K562 (cell line): Measurements from ENCODE around the gene ST7. TPM values are rescaled to one million over a fixed set of nuclear protein-coding genes. Genes with fewer than 3 reads are reported as not detected.
A peak's percentile ranks its signal among the peaks of the same experiment; 100 is the strongest.

Experiments used
- ARID3A ChIP-seq: IDR thresholded peaks from 2 replicates; pipeline ENCODE4 v1.6.1; 2012; ENCODE audit warnings: low read depth, low read length, improper control_type of control experiment, borderline replicate concordance
- BDP1 ChIP-seq: IDR thresholded peaks from 3 replicates; pipeline ENCODE4 v1.6.1; 2011; ENCODE audit not compliant: insufficient read length, insufficient read depth
- CBFA2T2 ChIP-seq: fragments of 450-650 bp; conservative IDR thresholded peaks from 2 replicates; pipeline ENCODE4 v1.6.1; 2017; ENCODE audit warnings: mild to moderate bottlenecking
- CBFA2T3 ChIP-seq: fragments of 450-650 bp; IDR thresholded peaks from 2 replicates; pipeline ENCODE4 v1.6.1; 2017
- CCAR2 ChIP-seq: fragments of 200-400 bp; formaldehyde crosslinking; IDR thresholded peaks from 2 replicates; pipeline ENCODE4 v1.6.1; 2017; ENCODE audit warnings: mild to moderate bottlenecking, low read depth, low read length
- EP300 ChIP-seq: IDR thresholded peaks from 2 replicates; pipeline ENCODE4 v1.6.1; 2012; ENCODE audit warnings: low read length, improper control_type of control experiment
- NFIC ChIP-seq: fragments of 450-650 bp; IDR thresholded peaks from 2 replicates; pipeline ENCODE4 v1.6.1; 2017; ENCODE audit warnings: mild to moderate bottlenecking, inconsistent platforms
- PCBP2 ChIP-seq: fragments of 200-400 bp; formaldehyde crosslinking; IDR thresholded peaks from 2 replicates; pipeline ENCODE4 v1.6.1; 2018; ENCODE audit warnings: low read length, low read depth, mild to moderate bottlenecking, moderate library complexity; ENCODE audit not compliant: poor library complexity, severe bottlenecking
- SMARCA4 ChIP-seq: fragments of 450-650 bp; IDR thresholded peaks from 2 replicates; pipeline ENCODE4 v1.6.1; 2016
- SMARCE1 ChIP-seq: fragments of 450-650 bp; IDR thresholded peaks from 2 replicates; pipeline ENCODE4 v1.7.1; 2016; ENCODE audit warnings: mild to moderate bottlenecking
- SNAPC5 ChIP-seq: fragments of 250-450 bp; sonication (Bioruptor Pico); IDR thresholded peaks from 2 replicates; pipeline ENCODE4 v1.8.0; 2021; ENCODE audit warnings: moderate library complexity, mild to moderate bottlenecking, inconsistent platforms
- YBX1 ChIP-seq: fragments of 450-650 bp; IDR thresholded peaks from 2 replicates; pipeline ENCODE4 v1.7.1; 2016; ENCODE audit warnings: mild to moderate bottlenecking
- ZBTB34 ChIP-seq: fragments of 250-450 bp; sonication (Bioruptor Pico); IDR thresholded peaks from 2 replicates; pipeline ENCODE4 v1.8.0; 2021; ENCODE audit warnings: mild to moderate bottlenecking, moderate library complexity
- ZNF175 ChIP-seq: fragments of 200-800 bp; sonication (Bioruptor generic); IDR thresholded peaks from 2 replicates; pipeline ENCODE4 v1.6.1; 2016; ENCODE audit warnings: low read depth, mild to moderate bottlenecking, missing genetic modification characterization, missing compliant biosample characterization
- ZNF408 ChIP-seq: fragments of 250-450 bp; sonication (Bioruptor Pico); IDR thresholded peaks from 2 replicates; pipeline ENCODE4 v1.4.0; 2020; ENCODE audit warnings: low read depth, mild to moderate bottlenecking, moderate library complexity
- polyA plus RNA-seq, 8 experiments: library from polyadenylated mRNA; depleted of rRNA in 4 of 8; stranded (reverse) in 5 of 8; unstranded in 3 of 8; fragments of >200 nt; fragmentation: Nextera tagmentation in 2 of 8; fragmentation: Illumina TruSeq in 1 of 8; extraction: Ambion mirVana in 2 of 8; extraction: Trizol in 1 of 8; gene quantifications; 2 replicates each; pipeline versions ENCODE4 v1.2.1 to v1.2.3, GENCODE V29; 2011 to 2014; ENCODE audit warnings: inconsistent platforms in 1 of 8, missing spikeins in 1 of 8
- total RNA-seq, 7 experiments: library from RNA; depleted of rRNA in 6 of 7; stranded (reverse); fragments of >200 nt in 6 of 7; fragmentation: Illumina TruSeq in 2 of 7; extraction: Trizol in 2 of 7; gene quantifications; 2 replicates each; pipeline versions ENCODE4 v1.2.1 to v1.2.3, GENCODE V29; 2011 to 2021; ENCODE audit warnings: low replicate concordance in 1 of 7
- TF ChIP-seq, protein P1 (sequence below): sonication (generic); IDR thresholded peaks from 2 replicates; pipeline ENCODE4 v1.6.1; 2016

ST7 gene
- total and polyA plus RNA-seq, 9 of the 15 experiments (the other 6 are each of a cell fraction or from before 2014, with no cell fraction given) = 23.9 to 56.3 (median 36.9) TPM

DNA sequence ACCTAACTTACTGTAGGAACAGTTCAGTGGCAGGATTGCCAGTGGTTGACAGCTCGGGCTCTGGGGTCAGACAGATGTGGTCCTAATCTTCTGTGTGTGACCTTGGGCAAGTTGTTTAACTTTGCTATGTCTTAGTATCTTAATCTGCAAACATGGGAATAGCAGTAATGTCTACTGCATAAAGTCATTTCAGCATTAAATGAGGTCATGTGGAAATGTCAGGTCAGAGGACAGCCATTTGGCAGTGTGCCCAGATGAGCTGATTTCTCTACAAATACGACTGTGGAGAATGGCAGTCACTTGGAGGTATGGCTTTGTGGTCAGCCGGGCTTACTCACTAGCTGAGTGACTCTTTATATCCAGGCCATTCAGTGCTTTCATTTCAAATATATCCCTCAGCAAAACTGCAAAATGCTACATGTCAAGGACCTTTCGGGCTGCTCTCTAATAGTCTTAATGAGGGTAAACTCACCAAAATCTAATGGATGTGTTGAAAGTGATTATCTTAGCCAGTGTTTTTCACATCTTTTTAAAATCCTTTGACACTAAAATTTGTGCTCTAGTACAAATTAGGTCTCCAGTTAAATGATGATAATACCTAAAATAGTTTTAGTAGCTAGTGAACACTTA lies 171.4 kb downstream of the ST7 start (continued):
- TF ChIP-seq ARID3A = peak; percentile 89; the same call in 1 of the 2 replicates
- TF ChIP-seq ZBTB34 (CRISPR knock-in tag) = no peak
- peak; percentile 57 for TF ChIP-seq CBFA2T2
- peak; percentile 96 for TF ChIP-seq SMARCE1
- TF ChIP-seq ZNF408 = no peak
- no peak for TF ChIP-seq PCBP2
- TF ChIP-seq CBFA2T3 = peak; percentile 76
- TF ChIP-seq CCAR2 = no peak
- no peak for TF ChIP-seq SNAPC5
- TF ChIP-seq, protein P1, sequence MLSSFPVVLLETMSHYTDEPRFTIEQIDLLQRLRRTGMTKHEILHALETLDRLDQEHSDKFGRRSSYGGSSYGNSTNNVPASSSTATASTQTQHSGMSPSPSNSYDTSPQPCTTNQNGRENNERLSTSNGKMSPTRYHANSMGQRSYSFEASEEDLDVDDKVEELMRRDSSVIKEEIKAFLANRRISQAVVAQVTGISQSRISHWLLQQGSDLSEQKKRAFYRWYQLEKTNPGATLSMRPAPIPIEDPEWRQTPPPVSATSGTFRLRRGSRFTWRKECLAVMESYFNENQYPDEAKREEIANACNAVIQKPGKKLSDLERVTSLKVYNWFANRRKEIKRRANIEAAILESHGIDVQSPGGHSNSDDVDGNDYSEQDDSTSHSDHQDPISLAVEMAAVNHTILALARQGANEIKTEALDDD = peak; percentile 82
- peak; percentile 100 for TF ChIP-seq NFIC
- peak; percentile 61; the same call in 1 of the 2 replicates for TF ChIP-seq ZNF175
- TF ChIP-seq YBX1 = no peak
- TF ChIP-seq EP300 = peak; percentile 77
- no peak for TF ChIP-seq BDP1
- TF ChIP-seq SMARCA4 = peak; percentile 88
